ENCODE results near the gene PRTN3. TPM values are rescaled to one million over a fixed set of nuclear protein-coding genes. Genes with fewer than 3 reads are reported as not detected.
"Not testable (repeated sequence)": the region's sequence is repeated elsewhere in the genome, so short reads cannot be mapped to it uniquely, and the experiment has no call there.

Gene PRTN3
- total RNA-seq, 2 donors from 2014 or later, result not detected

- H3K36me3 Mint-ChIP-seq (ENCODE audit: low read depth), result peaks cover 34% of the 10 kb centered on the region
- no peak overlapping the region for H3K4me3 ChIP-seq (ENCODE audit: low read length)
- H3K27ac Mint-ChIP-seq, result no peak overlapping the region
- no peaks in the 10 kb centered on the region for H3K27me3 Mint-ChIP-seq (ENCODE audit: insufficient read depth)
- DNase-seq, result no peak
- H3K27ac ChIP-seq (ENCODE audit: low read depth, low read length), result no peak overlapping the region
- no peak overlapping the region for H3K4me3 Mint-ChIP-seq
- no peak overlapping the region for H3K9ac ChIP-seq (ENCODE audit: extremely low read depth, low read length, poor library complexity, severe bottlenecking)
- TF ChIP-seq CTCF (conservative IDR thresholded peaks at IDR 0.05), result no peak
- H3K4me1 Mint-ChIP-seq, result no peaks in the 10 kb centered on the region
- H3K4me1 ChIP-seq (ENCODE audit: control insufficient read depth, insufficient read depth, low read length), result no peaks in the 10 kb centered on the region
- no peaks in the 10 kb centered on the region for H3K9me3 ChIP-seq (ENCODE audit: control insufficient read depth, low read length)
- peaks cover 25% of the 10 kb centered on the region for H3K36me3 ChIP-seq (ENCODE audit: control insufficient read depth, insufficient read depth, low read length)
- no peaks in the 10 kb centered on the region for H3K27me3 ChIP-seq (ENCODE audit: control insufficient read depth, insufficient read depth, low read length, poor library complexity, severe bottlenecking)
- 92 to 96% methylated on average over 24 to 29 of the region's 29 CpGs for WGBS, 2 experiments (ENCODE audit: insufficient coverage in 1 of 2, insufficient read length in 1 of 2)
- peaks cover 1% of the 10 kb centered on the region for H3K9me3 Mint-ChIP-seq
These were observed 36.0 kb downstream of the PRTN3 start for GRCh38 chr19:876780-877314.

GRCh38 chr19:877992-878660 lies 37.3 kb downstream of the PRTN3 start:
- not testable (repeated sequence) for H3K9me3 Mint-ChIP-seq; H3K4me3 ChIP-seq (ENCODE audit: low read length); H3K4me1 ChIP-seq (ENCODE audit: control insufficient read depth, insufficient read depth, low read length); H3K9ac ChIP-seq (ENCODE audit: extremely low read depth, low read length, poor library complexity, severe bottlenecking); H3K27me3 Mint-ChIP-seq (ENCODE audit: insufficient read depth); H3K4me3 Mint-ChIP-seq; H3K27ac ChIP-seq (ENCODE audit: low read depth, low read length); H3K27me3 ChIP-seq (ENCODE audit: control insufficient read depth, insufficient read depth, low read length, poor library complexity, severe bottlenecking); DNase-seq; H3K9me3 ChIP-seq (ENCODE audit: control insufficient read depth, low read length); H3K27ac Mint-ChIP-seq; H3K4me1 Mint-ChIP-seq
- peaks cover 41% of the 10 kb centered on the region for H3K36me3 Mint-ChIP-seq (ENCODE audit: low read depth)
- WGBS, 2 experiments (ENCODE audit: insufficient coverage in 1 of 2, insufficient read length in 1 of 2), result 85 to 93% methylated on average over 7 to 21 of the region's 23 CpGs
- peaks cover 37% of the 10 kb centered on the region for H3K36me3 ChIP-seq (ENCODE audit: control insufficient read depth, insufficient read depth, low read length)

GRCh38 chr19:878751-879561 lies 38.2 kb downstream of the PRTN3 start:
- H3K27me3 Mint-ChIP-seq (ENCODE audit: insufficient read depth); H3K9me3 Mint-ChIP-seq; H3K4me3 ChIP-seq (ENCODE audit: low read length); H3K27ac ChIP-seq (ENCODE audit: low read depth, low read length); H3K27ac Mint-ChIP-seq; H3K4me1 Mint-ChIP-seq; H3K4me3 Mint-ChIP-seq; H3K9ac ChIP-seq (ENCODE audit: extremely low read depth, low read length, poor library complexity, severe bottlenecking); H3K9me3 ChIP-seq (ENCODE audit: control insufficient read depth, low read length); H3K4me1 ChIP-seq (ENCODE audit: control insufficient read depth, insufficient read depth, low read length); H3K27me3 ChIP-seq (ENCODE audit: control insufficient read depth, insufficient read depth, low read length, poor library complexity, severe bottlenecking): not testable (repeated sequence)
- peaks cover 45% of the 10 kb centered on the region for H3K36me3 Mint-ChIP-seq (ENCODE audit: low read depth)
- WGBS, 2 experiments (ENCODE audit: insufficient coverage in 1 of 2, insufficient read length in 1 of 2), result 87 to 93% methylated on average over 15 to 24 of the region's 24 CpGs
- DNase-seq, result peak; percentile 49
- peaks cover 33% of the 10 kb centered on the region for H3K36me3 ChIP-seq (ENCODE audit: control insufficient read depth, insufficient read depth, low read length)
